GM21515 (cell line): ENCODE results near the gene ABCF2.

ENCODE experiments used
- ATAC-seq: cut with Tn5 transposase; IDR thresholded peaks from one replicate; pipeline ENCODE4 v1.9.1; 2021; ENCODE audit not compliant: unreplicated experiment

The ABCF2 gene

GRCh38 chr7:151195616-151196450 lies 31.2 kb downstream of the ABCF2 start:
- no peak for ATAC-seq

GRCh38 chr7:151194188-151194587 lies 32.8 kb downstream of the ABCF2 start:
- no peak for ATAC-seq

GRCh38 chr7:151193203-151193978 lies 33.6 kb downstream of the ABCF2 start:
- ATAC-seq, result no peak

- no peak for ATAC-seq
Measured at GRCh38 chr7:151192002-151192539, 34.9 kb downstream of the ABCF2 start.

GRCh38 chr7:151191544-151191943 lies 35.5 kb downstream of the ABCF2 start:
- no peak for ATAC-seq

GRCh38 chr7:151189038-151189437 lies 38.0 kb downstream of the ABCF2 start:
- ATAC-seq, result no peak

GRCh38 chr7:151188252-151188542 lies 38.8 kb downstream of the ABCF2 start:
- ATAC-seq, result no peak

- no peak for ATAC-seq
Measured at GRCh38 chr7:151187409-151188251, 39.4 kb downstream of the ABCF2 start.

- ATAC-seq, result no peak
Measured at GRCh38 chr7:151186640-151187408, 40.2 kb downstream of the ABCF2 start, which contains the start of gene ASB10. TSS of gene ASB10 (minus strand) at chr7:151187250. CDS start at chr7:151187130, 120 bp downstream.

GRCh38 chr7:151185762-151186639 lies 41.0 kb downstream of the ABCF2 start:
- no peak for ATAC-seq

GRCh38 chr7:151181011-151181431 lies 46.0 kb downstream of the ABCF2 start:
- ATAC-seq, result no peak

- ATAC-seq, result no peak
Measured at GRCh38 chr7:151179946-151180345, 47.1 kb downstream of the ABCF2 start.

- ATAC-seq, result no peak
Measured at GRCh38 chr7:151179287-151179860, 47.6 kb downstream of the ABCF2 start.

- ATAC-seq, result no peak
Measured at GRCh38 chr7:151178831-151179230, 48.2 kb downstream of the ABCF2 start.

GRCh38 chr7:151178236-151178635 lies 48.8 kb downstream of the ABCF2 start:
- no peak for ATAC-seq

GRCh38 chr7:151177310-151177709 lies 49.7 kb downstream of the ABCF2 start:
- no peak for ATAC-seq

- no peak for ATAC-seq
Measured at GRCh38 chr7:151176401-151176800, 50.6 kb downstream of the ABCF2 start.

GRCh38 chr7:151175793-151176311 lies 51.2 kb downstream of the ABCF2 start:
- no peak for ATAC-seq
